HepG2 (cell line): ENCODE data around the gene TTC39B. TPM values are rescaled to one million over a fixed set of nuclear protein-coding genes. Genes with fewer than 3 reads are reported as not detected.
A peak's percentile ranks its signal among the peaks of the same experiment; 100 is the strongest.

Source experiments
- ATAC-seq: fragments of 200-7000 bp; cut with Tn5 transposase; 3 replicates; pipeline ENCODE4 v1.9.1; 2020; ENCODE audit warnings: mild to moderate bottlenecking, moderate library complexity
- BruUV-seq: library from RNA; stranded (reverse); fragments of 400-500 nt; replicated peaks from 2 replicates; lab custom pipeline; 2021; lab: Mats Ljungman, UMichigan
- CTCF ChIA-PET: fragments of 300-600 bp; formaldehyde crosslinking; extraction: SDS; loops from one replicate; lab custom pipeline; 2021; ENCODE audit warnings: low total read pairs, inconsistent platforms, low intra/inter-chr PET ratio; lab: Yijun Ruan, JAX
- POLR2A ChIA-PET: fragments of 350-600 bp; sonication (Branson Sonifier 250); formaldehyde crosslinking; loops from one replicate; lab custom pipeline; 2020; ENCODE audit warnings: antibody characterized with exemption, inconsistent platforms; lab: Yijun Ruan, JAX
- DNase-seq: peaks from one replicate; pipeline ENCODE4 v3.0.0-alpha.2; 2015; ENCODE audit warnings: low spot score
- FAIRE-seq: peaks from 3 replicates; lab custom pipeline; 2011; peaks lifted over from hg19 to GRCh38; lab: Jason Lieb, UNC
- H2AFZ ChIP-seq: one replicate; pipeline ENCODE4 v1.6.1; 2011; ENCODE audit warnings: low read length, inconsistent platforms
- H3K27ac ChIP-seq: fragments of 300-600 bp; 3 replicates; pipeline ENCODE4 v1.8.0; 2011; ENCODE audit warnings: mixed run types, mild to moderate bottlenecking, mixed read lengths, low read length, inconsistent platforms; ENCODE audit not compliant: insufficient read depth; ENCODE audit errors: extremely low read length
- H3K27me3 ChIP-seq, 2 experiments: fragments of 200-600 bp in 1 of 2; 2 replicates in 1 of 2; 3 replicates in 1 of 2; pipeline versions ENCODE4 v1.6.0 to v1.8.0; 2011; ENCODE audit warnings: low read length in 2 of 2, mild to moderate bottlenecking in 2 of 2, moderate library complexity in 2 of 2, inconsistent platforms in 1 of 2; ENCODE audit not compliant: insufficient read depth in 2 of 2, control insufficient read depth in 1 of 2
- H3K36me3 ChIP-seq, 2 experiments: fragments of 200-600 bp in 1 of 2; replicated peaks in 1 of 2; 2 replicates in 1 of 2; 3 replicates in 1 of 2; pipeline versions ENCODE4 v1.5.1 to v1.8.0; 2011; ENCODE audit warnings: low read length in 2 of 2, inconsistent platforms in 1 of 2; ENCODE audit not compliant: insufficient read depth in 2 of 2, control insufficient read depth in 1 of 2
- H3K4me1 ChIP-seq: 2 replicates; pipeline ENCODE4 v1.5.1; 2012; ENCODE audit warnings: low read length, inconsistent platforms; ENCODE audit not compliant: insufficient read depth
- H3K4me2 ChIP-seq: 2 replicates; pipeline ENCODE4 v1.6.0; 2011; ENCODE audit warnings: low read depth, low read length, inconsistent platforms
- H3K4me3 ChIP-seq, 3 experiments: fragments of 200-600 bp in 1 of 3; sonication (generic), shearing (Covaris generic) in 1 of 3; replicated peaks in 1 of 3; 2 replicates each; pipeline ENCODE4 v1.5.1; 2011 to 2016; ENCODE audit warnings: low read length in 3 of 3, inconsistent platforms in 2 of 3, low read depth in 2 of 3, mild to moderate bottlenecking in 2 of 3, control low read depth in 1 of 3, mixed read lengths in 1 of 3; ENCODE audit not compliant: insufficient read depth in 1 of 3
- H3K79me2 ChIP-seq: one replicate; pipeline ENCODE4 v1.6.1; 2011; ENCODE audit warnings: low read length, inconsistent platforms; ENCODE audit not compliant: insufficient read depth
- H3K9ac ChIP-seq: 2 replicates; pipeline ENCODE4 v1.6.0; 2011; ENCODE audit warnings: mild to moderate bottlenecking, low read depth, low read length, inconsistent platforms; ENCODE audit not compliant: insufficient read depth
- H3K9me3 ChIP-seq: 2 replicates; pipeline ENCODE4 v1.5.1; 2012; ENCODE audit warnings: mild to moderate bottlenecking, low read length
- H4K20me1 ChIP-seq: 2 replicates; pipeline ENCODE4 v1.6.0; 2011; ENCODE audit warnings: inconsistent platforms, mild to moderate bottlenecking, low read length, moderate library complexity; ENCODE audit not compliant: insufficient read depth
- CSRNP2 ChIP-seq: sonication (generic); formaldehyde crosslinking; conservative IDR thresholded peaks from 2 replicates; pipeline ENCODE4 v1.8.0; 2022; ENCODE audit warnings: low read depth, missing genetic modification reagents
- DMAP1 ChIP-seq: IDR thresholded peaks from 2 replicates; pipeline ENCODE4 v1.6.1; 2016
- GFI1 ChIP-seq: sonication (generic); formaldehyde crosslinking; IDR thresholded peaks from 2 replicates; pipeline ENCODE4 v1.5.0; 2020; ENCODE audit warnings: missing genetic modification reagents, mild to moderate bottlenecking, borderline replicate concordance
- GRHL1 ChIP-seq: sonication (generic); formaldehyde crosslinking; conservative IDR thresholded peaks from 2 replicates; pipeline ENCODE4 v1.8.0; 2022; ENCODE audit warnings: missing genetic modification reagents
- RAD21 ChIP-seq: fragments of 450-650 bp; formaldehyde crosslinking; IDR thresholded peaks from 2 replicates; pipeline ENCODE4 v1.5.0; 2020; ENCODE audit warnings: mild to moderate bottlenecking
- SMC3 ChIP-seq: IDR thresholded peaks from 2 replicates; pipeline ENCODE4 v1.6.1; 2011; ENCODE audit warnings: low read length, improper control_type of control experiment
- SPEN ChIP-seq: sonication (generic); formaldehyde crosslinking; IDR thresholded peaks from 2 replicates; pipeline ENCODE4 v1.5.1; 2020; ENCODE audit warnings: low read depth, mild to moderate bottlenecking, missing genetic modification reagents
- TEAD3 ChIP-seq: optimal IDR thresholded peaks from 2 replicates; pipeline ENCODE3; 2016; ENCODE audit warnings: borderline replicate concordance
- ZBTB38 ChIP-seq: sonication (generic); formaldehyde crosslinking; IDR thresholded peaks from 2 replicates; pipeline ENCODE4 v1.5.1; 2020; ENCODE audit warnings: mild to moderate bottlenecking, missing genetic modification reagents
- ZFX ChIP-seq: sonication (generic); formaldehyde crosslinking; IDR thresholded peaks from 2 replicates; pipeline ENCODE4 v1.4.0; 2020; ENCODE audit warnings: mild to moderate bottlenecking, low read depth, missing genetic modification reagents, moderate library complexity
- ZNF124 ChIP-seq: sonication (generic); formaldehyde crosslinking; IDR thresholded peaks from 2 replicates; pipeline ENCODE4 v1.4.0; 2020; ENCODE audit warnings: missing genetic modification reagents
- ZNF318 ChIP-seq: sonication (generic); formaldehyde crosslinking; IDR thresholded peaks from 2 replicates; pipeline ENCODE4 v1.4.0; 2020; ENCODE audit warnings: mild to moderate bottlenecking, missing genetic modification reagents
- ZNF556 ChIP-seq: sonication (generic); formaldehyde crosslinking; IDR thresholded peaks from 2 replicates; pipeline ENCODE4 v1.4.0; 2020; ENCODE audit warnings: mild to moderate bottlenecking, missing genetic modification reagents, borderline replicate concordance
- ZNF749 ChIP-seq: sonication (generic); formaldehyde crosslinking; IDR thresholded peaks from 2 replicates; pipeline ENCODE4 v1.8.0; 2022; ENCODE audit warnings: mild to moderate bottlenecking, missing genetic modification reagents, moderate library complexity, borderline replicate concordance
- WGBS: methylation state at CpG from one replicate; pipeline ENCODE4 v1.1.6; 2017; ENCODE audit warnings: low lambda C conversion rate; 5-methylcytosine and 5-hydroxymethylcytosine counted together
- in situ Hi-C: cut with HindIII; loops from 2 replicates; pipeline ENCODE4 v1.10.0; 2017; ENCODE audit warnings: low pct_unique_long_range_greater_than_20kb; ENCODE audit not compliant: extremely low pct_ligation_motif_present
- intact Hi-C: fragments of 100-400 bp; cut with micrococcal nuclease; formaldehyde crosslinking; loops from one replicate; pipeline ENCODE4 v1.10.0; 2022; ENCODE audit not compliant: unreplicated experiment
- polyA plus RNA-seq, 8 experiments: library from polyadenylated mRNA; depleted of rRNA in 3 of 8; stranded (reverse) in 7 of 8; unstranded in 1 of 8; fragments of >200 nt; fragmentation: Illumina TruSeq in 4 of 8; extraction: Trizol in 4 of 8; gene quantifications; 2 replicates each; pipeline versions ENCODE4 v1.2.1 to v1.2.3, GENCODE V29; 2011 to 2016; ENCODE audit warnings: low read depth in 4 of 8, missing spikeins in 1 of 8, mixed read lengths in 1 of 8; ENCODE audit not compliant: insufficient read depth in 1 of 8
- total RNA-seq, 5 experiments: library from RNA; depleted of rRNA; stranded (reverse); fragments of >200 nt; fragmentation: Illumina TruSeq; extraction: Trizol; gene quantifications; 2 replicates each; pipeline ENCODE4 v1.2.3, GENCODE V29; 2016; ENCODE audit warnings: low read depth in 1 of 5

The TTC39B gene
- total and polyA plus RNA-seq, 2 of the 13 experiments (the other 11 are each of a cell fraction or from before 2014, with no cell fraction given), result 14.3 to 19.4 TPM

- no peaks in the 10 kb centered on the region for H3K9me3 ChIP-seq
- intact Hi-C loops, result loop anchor here (1.0 to 2.0 kb wide), 3 partner anchors 26 to 44 kb away; no protein-coding TSS in a partner anchor
- peak overlapping the region; percentile 73 to 94 (median 83); a peak in 5 of 6 replicates for H3K4me3 ChIP-seq
- in situ Hi-C loops, result no loop called here
- ATAC-seq (peak; percentile 48), FAIRE-seq (no peak), DNase-seq (no peak)
- peaks cover 34% of the 10 kb centered on the region for H3K4me1 ChIP-seq
- 6% methylated on average over 4 of the region's 12 CpGs for WGBS
- H3K79me2 ChIP-seq, result peaks cover 27% of the 10 kb centered on the region
- H3K4me2 ChIP-seq, result peak overlapping the region; percentile 87
- no peak overlapping the region for H2AFZ ChIP-seq
- no peaks in the 10 kb centered on the region for H3K27me3 ChIP-seq
- POLR2A ChIA-PET, result interaction anchor here (0.8 to 2.8 kb wide), 6 partner anchors 11 to 114 kb away, joined by 3 to 15 read pairs (median 4); no protein-coding TSS in a partner anchor
- CTCF ChIA-PET, result no interaction called here
- peak overlapping the region; percentile 55 for H3K9ac ChIP-seq
- no peaks in the 10 kb centered on the region for H3K36me3 ChIP-seq
- no TSS peak for BruUV-seq
- H4K20me1 ChIP-seq, result no peaks in the 10 kb centered on the region
- H3K27ac ChIP-seq, result no peak overlapping the region
- no peak for TF ChIP-seq CSRNP2 (CRISPR knock-in tag)
- peak; percentile 66; the same call in 1 of the 2 replicates for TF ChIP-seq SPEN (CRISPR knock-in tag)
- peak; percentile 36 for TF ChIP-seq TEAD3
- TF ChIP-seq RAD21 (CRISPR knock-in tag), result 0 out of 2 replicates have a peak, but pooled peaks have one; percentile 2
- TF ChIP-seq DMAP1, result 0 out of 2 replicates have a peak, but pooled peaks have one; percentile 9
- peak; percentile 57; the same call in 1 of the 2 replicates for TF ChIP-seq ZFX
- no peak for TF ChIP-seq SMC3
- no peak for TF ChIP-seq GRHL1 (CRISPR knock-in tag)
- TF ChIP-seq ZNF124 (CRISPR knock-in tag), result 0 out of 2 replicates have a peak, but pooled peaks have one; percentile 6
- 0 out of 2 replicates have a peak, but pooled peaks have one; percentile 19 for TF ChIP-seq GFI1 (CRISPR knock-in tag)
- TF ChIP-seq ZNF556 (CRISPR knock-in tag), result no peak
- TF ChIP-seq ZBTB38 (CRISPR knock-in tag), result no peak
- TF ChIP-seq ZNF749 (CRISPR knock-in tag), result 0 out of 2 replicates have a peak, but pooled peaks have one; percentile 17
- TF ChIP-seq ZNF318 (CRISPR knock-in tag), result no peak
Measured at GRCh38 chr9:15307523-15307841, 466 bp upstream of the TTC39B start.
